NOMO-1 treated with DMSO at 0.1 percent for 48 hours (cell line): ENCODE data around the gene RLF.
"Not testable (repeated sequence)": the region's sequence is repeated elsewhere in the genome, so short reads cannot be mapped to it uniquely, and the experiment has no call there.

Experiments used
- DNase-seq: peaks from one replicate; lab custom pipeline; 2025; ENCODE audit not compliant: unreplicated experiment; lab: John Stamatoyannopoulos, UW

RLF gene

DNA sequence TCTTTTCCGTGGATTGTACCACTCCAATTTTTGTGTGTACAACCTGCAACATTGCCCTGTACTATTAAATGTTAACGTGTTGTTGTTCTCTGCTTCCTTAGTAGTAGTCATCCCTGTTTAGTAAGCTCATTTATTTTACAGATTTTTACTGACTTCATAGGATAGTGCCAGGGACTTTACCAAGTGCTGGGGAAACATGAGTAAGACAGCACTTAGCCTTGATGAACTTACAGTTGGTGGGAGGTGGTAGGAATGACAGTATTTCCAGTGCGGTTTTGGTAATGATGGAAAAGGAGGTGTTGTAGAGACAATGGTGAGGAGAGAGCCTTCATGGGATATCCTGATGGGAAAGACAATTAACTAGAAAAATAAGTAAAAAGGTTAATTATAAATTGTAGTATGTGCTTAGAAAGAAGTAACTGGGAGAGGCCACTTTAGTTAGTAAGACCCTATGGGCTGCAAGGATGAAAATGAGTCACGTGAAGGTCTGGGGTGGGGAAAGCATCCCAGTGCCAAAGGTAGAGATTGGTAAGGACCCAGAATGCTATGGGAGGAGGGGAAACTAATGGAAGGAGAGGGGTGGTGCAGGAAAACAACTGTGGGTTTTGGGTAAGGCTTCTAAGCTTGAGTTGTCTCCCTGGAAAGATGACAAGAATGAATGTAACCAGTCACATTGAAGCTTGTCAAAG lies 1.7 kb downstream of the RLF start:
- DNase-seq = no peak

- DNase-seq = no peak
These were observed 6.1 kb downstream of the RLF start for GRCh38 chr1:40167317-40167716.

DNA sequence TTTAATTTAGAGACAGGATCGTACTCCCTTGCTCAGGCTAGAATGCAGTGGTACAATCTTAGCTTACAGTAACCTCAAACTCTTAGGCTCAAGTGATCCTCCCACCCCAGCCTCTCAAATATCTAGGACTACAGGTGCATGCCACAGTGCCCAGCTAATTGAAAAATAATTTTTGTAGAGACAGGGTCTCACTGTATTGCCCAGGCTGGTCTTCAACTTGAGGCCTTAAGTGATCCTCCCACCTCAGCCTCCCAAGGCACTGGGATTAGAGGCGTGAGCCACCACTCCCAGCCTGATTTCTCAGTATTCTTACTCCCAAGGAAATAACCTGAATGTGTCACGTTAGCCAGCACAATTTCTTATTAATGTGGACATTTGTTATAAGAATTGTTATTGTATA lies 9.8 kb downstream of the RLF start:
- no peak for DNase-seq

GRCh38 chr1:40174788-40175187 lies 13.6 kb downstream of the RLF start:
- no peak for DNase-seq

GRCh38 chr1:40176989-40177388 lies 15.8 kb downstream of the RLF start:
- DNase-seq = not testable (repeated sequence)

- no peak for DNase-seq
These were observed 17.0 kb downstream of the RLF start for GRCh38 chr1:40178200-40178599.

- DNase-seq = no peak
These were observed 18.4 kb downstream of the RLF start for GRCh38 chr1:40179496-40180089.

GRCh38 chr1:40183055-40183710 lies 22.0 kb downstream of the RLF start:
- DNase-seq = no peak

DNA sequence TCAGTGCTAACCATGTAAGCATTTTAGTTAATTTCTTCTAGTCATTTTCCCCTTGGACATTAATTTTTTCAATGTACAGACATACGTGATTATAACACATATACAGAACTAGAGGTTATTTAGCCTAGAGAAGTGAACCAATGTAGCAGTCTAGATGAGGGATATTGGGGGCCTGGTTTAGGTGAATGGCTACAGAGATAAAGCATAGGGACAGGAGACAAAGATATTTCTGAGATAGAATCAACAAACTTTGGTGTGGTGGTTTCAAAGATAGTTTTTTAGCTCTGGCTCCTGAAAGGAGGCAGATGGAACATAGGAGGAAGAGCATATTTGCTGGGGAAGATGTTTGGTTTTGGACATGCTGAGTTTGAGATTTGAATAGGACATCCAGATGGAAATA lies 23.0 kb downstream of the RLF start:
- DNase-seq = no peak

- no peak for DNase-seq
These were observed 25.0 kb downstream of the RLF start for GRCh38 chr1:40185951-40186864.

DNA sequence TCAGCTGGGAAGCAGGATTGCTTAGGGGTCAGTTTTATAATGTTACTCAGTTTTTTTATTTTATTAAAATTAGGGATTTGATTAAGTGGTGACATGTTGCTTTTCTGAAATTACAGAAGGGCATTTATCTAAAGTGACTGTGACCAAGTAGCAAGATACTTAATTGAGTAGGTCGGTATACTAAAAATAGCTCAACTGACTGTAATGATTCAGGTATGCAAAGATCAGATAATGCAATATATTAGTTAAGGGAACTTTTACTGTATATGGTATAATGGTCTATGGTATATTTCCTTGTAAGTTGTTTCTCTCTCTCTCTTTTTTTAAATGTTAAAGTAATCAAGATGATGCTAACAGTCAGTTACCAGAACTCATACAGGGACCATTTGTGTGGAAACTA lies 26.2 kb downstream of the RLF start:
- no peak for DNase-seq

GRCh38 chr1:40194639-40195038 lies 33.5 kb downstream of the RLF start:
- not testable (repeated sequence) for DNase-seq

DNA sequence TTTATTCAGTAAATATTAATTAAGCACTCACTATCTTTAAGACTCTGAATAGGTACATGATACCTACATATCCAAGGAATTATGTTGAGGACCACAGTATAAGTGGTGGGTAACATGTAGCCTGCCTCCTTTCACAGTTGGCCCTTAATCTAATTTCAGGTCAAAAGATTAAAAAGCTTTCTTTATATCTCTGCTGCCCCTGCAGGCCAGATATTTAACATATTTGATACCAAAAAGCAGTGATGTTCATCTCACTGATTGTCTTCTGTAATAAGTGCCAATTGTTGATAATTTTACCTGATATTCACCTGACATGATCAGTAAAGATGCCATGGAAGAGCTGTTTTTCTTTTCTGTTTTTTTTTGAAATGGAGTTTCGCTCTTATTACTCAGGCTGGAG lies 36.5 kb downstream of the RLF start:
- DNase-seq = no peak

DNA sequence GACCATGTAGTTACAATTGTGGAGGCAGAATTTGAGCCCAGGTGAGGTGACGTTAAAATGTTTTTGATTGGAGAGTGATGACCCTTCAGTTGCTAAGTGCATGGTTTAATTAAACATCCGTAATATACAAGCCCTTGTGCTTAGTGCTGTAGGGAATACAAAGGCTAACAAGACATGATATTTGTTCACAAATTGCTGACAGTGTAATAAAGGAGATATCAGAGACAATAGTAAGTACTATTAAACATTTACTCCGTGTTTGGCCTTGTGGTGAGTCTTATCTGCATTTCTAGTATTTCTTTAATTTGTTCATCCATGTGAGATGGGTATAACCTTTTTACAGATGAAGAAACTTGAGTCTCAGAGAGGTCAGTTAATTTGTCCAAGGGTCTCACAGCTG lies 37.9 kb downstream of the RLF start:
- DNase-seq = no peak

- no peak for DNase-seq
These were observed 43.7 kb downstream of the RLF start for GRCh38 chr1:40204856-40205255.

DNA sequence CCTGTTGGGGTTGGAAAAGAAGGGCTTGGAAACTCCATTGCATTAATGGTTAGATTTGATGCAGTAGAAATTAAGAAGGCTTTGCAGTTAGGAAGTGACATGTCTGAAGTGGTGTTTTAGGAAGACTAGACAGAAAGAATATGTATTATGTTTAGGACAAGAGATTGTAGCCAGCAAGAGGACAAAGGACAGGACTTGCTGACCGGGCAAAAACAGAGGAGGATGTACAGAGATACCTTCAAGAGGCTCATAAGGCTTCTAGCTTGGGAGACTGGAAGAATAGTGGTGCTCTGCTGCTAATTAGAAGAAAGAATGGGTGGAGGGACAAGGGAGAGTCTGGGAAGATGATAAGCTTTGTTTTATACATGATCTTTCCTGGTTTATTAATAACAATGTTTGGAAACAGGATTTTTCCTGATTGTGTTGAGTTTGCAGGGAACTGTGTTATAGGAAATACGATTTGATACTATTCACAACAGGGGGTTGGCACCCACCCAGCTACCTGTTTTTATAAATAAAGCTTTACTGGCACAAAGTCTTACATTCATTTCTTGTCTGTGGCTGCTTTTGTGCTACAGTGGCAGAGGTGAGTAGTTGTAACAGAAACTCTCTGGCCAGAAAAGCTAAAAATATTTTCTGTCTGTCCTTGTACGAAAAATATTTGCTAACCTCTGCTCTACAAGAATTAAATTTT lies 49.5 kb downstream of the RLF start:
- DNase-seq = no peak

DNA sequence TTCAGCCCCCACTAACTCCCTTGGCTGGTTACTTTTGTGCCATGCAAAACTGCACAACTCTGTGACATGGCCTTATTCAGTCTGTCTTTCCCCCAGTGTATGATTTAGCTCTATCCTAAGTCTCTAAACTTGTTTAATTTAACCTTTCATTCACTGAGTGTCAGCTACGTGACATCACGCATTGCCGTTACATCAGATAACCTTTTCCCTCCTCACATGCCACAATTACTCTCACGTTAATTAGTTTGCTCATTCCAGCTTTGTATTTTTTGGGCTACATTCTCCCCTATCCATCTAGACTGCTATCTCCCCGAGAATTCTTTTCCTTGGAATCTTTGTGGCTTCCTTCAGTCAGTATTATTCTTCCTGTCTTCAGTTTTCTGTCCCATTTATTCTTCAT lies 57.1 kb downstream of the RLF start:
- DNase-seq = no peak

DNA sequence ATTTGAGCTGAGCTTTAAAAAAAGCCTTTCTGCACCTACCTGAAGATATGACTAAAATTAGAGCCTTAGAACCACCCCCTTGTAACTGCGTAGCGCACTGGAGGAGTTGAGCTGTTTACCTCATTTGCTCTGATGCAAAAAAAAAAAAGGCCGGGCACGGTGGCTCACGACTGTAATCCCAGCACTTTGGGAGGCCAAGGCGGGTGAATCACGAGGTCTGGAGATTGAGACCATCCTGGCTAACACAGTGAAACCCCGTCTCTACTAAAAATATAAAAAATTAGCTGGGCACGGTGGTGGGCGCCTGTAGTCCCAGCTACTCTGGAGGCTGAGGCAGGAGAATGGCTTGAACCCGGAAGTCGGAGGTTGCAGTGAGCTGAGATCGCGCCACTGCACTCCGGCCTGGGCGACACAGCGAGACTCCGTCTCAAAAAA lies 60.3 kb downstream of the RLF start:
- DNase-seq = not testable (repeated sequence)

DNA sequence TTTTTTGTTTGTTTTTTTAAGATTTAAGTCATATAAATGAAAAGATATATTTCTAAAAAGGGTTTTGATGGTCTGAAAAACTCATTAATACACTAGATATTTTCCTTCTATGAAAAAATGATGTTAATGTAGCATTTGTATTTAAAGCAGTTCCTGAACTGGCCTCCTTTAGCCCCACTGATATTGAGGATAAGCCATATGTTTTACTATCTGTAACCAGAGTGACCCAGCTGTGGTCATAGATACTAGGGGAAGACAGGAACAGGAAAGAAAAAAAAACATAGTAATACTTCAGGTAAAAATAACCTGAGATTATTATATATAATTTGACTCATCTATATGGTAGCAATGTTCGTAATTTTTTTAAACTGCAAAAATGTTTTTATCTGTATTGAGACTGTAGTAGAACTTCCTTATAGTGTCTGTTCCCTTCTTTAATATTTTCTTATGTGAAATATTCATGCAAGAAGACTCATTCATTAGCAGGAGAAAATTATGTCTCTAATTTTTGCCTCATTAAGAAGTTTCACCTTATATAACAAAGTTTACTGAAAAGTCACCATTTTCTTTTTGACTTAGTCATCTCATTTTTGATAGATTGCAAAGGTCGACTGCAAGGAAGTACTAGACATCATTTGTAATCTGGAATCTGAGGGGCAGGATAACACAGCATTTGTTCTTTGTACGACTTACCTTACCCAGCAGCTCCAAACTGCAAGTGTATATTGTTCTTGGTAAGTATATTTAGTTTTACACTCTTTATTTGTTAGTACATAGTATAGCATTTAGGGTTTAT lies 61.0 kb downstream of the RLF start:
- DNase-seq = no peak

DNA sequence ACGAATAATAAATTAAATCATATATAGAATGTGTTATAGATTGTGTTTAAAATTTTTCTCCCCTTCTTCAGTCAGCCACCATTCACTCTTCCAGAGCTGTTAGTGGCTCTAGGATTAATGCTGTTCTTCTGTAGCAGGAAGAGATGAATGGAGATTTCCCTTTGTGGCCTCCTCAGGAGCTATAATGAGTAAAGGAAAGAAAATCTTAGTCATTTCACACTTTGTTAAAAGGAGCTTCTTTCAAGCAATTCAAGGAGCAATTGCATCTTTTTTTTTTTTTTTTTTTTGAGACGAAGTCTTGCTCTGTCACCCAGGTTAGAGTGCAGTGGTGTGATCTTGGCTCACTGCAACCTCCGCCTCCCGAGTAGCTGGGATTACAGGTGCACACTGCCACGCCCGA lies 62.9 kb downstream of the RLF start:
- DNase-seq = no peak
